NB4 (cell line): ENCODE results near the gene MARCHF11.

ENCODE experiments used
- MYC ChIP-seq: IDR thresholded peaks from 2 replicates; pipeline ENCODE4 v1.6.1; 2011; ENCODE audit warnings: low read depth, low read length
- POLR2A ChIP-seq: IDR thresholded peaks from 2 replicates; pipeline ENCODE4 v1.6.1; 2011; ENCODE audit warnings: mild to moderate bottlenecking; ENCODE audit not compliant: insufficient read length; ENCODE audit errors: extremely low read depth
- TF ChIP-seq, protein P1 (sequence below): IDR thresholded peaks from one replicate; pipeline ENCODE4 v1.5.1; 2012; ENCODE audit warnings: low read depth, low read length

DNA sequence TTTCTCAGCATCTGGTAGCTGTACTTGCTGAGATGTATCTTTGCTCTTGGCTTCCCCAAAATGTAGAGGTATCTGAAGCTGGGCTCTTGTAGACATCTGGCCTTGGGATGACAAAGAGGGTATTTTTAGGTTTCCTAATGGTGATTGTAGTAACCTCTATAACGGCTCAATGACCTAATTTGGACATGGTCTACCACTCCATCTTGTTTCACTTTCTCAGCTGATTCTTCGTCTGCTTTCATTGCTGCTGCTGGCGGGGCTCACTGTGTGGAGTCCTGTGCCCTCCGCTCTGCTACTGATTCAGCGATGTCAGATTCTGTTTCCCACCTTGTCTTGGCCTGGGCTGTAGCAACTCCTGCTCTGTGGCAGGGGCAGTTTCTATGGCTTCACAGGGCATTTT, 12.7 kb upstream of the MARCHF11 start:
- TF ChIP-seq POLR2A = no peak
- TF ChIP-seq, protein P1, sequence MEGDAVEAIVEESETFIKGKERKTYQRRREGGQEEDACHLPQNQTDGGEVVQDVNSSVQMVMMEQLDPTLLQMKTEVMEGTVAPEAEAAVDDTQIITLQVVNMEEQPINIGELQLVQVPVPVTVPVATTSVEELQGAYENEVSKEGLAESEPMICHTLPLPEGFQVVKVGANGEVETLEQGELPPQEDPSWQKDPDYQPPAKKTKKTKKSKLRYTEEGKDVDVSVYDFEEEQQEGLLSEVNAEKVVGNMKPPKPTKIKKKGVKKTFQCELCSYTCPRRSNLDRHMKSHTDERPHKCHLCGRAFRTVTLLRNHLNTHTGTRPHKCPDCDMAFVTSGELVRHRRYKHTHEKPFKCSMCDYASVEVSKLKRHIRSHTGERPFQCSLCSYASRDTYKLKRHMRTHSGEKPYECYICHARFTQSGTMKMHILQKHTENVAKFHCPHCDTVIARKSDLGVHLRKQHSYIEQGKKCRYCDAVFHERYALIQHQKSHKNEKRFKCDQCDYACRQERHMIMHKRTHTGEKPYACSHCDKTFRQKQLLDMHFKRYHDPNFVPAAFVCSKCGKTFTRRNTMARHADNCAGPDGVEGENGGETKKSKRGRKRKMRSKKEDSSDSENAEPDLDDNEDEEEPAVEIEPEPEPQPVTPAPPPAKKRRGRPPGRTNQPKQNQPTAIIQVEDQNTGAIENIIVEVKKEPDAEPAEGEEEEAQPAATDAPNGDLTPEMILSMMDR = no peak
- no peak for TF ChIP-seq MYC
